ENCODE measurements around the gene XRCC5.

XRCC5 gene

GRCh38 chr2:216192181-216192580 is 83.0 kb downstream of the XRCC5 start:
- no peak for TF ChIP-seq POLR2AphosphoS5 (IDR thresholded peaks at IDR 0.05; ENCODE audit: low read depth, low read length)
- TF ChIP-seq REST (IDR thresholded peaks at IDR 0.05; ENCODE audit: insufficient read depth in 1 of 2, low read depth in 2 of 2, low read length in 2 of 2) = no peak
- TF ChIP-seq SIN3A (IDR thresholded peaks at IDR 0.05; ENCODE audit: borderline replicate concordance, insufficient read depth, low read length) = no peak

DNA sequence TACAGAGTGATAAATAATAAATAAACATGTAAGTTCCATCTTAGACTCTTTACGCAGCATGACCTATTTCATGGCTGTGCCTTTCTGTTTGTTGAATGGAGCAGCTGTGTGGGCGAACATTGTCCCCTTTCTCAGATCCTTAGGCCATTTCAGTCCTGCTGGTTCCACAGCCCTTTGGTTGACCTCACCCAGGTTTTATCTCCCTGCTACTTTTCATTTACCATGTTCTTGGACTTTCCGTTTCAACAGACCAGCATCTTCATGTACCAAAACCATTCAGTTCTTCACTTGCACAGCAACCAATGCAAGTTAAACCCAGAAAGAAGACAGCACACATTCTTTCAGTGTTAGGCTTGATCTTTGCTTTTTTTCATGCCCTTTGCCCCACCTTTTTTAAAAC is 83.8 kb downstream of the XRCC5 start:
- TF ChIP-seq FOXP2 (optimal IDR thresholded peaks at IDR 0.05; ENCODE audit: borderline replicate concordance, extremely low read depth, extremely low read length, insufficient read depth) = no peak
- no peak for TF ChIP-seq TAF1 (IDR thresholded peaks at IDR 0.05; ENCODE audit: borderline replicate concordance, insufficient read depth, low read length)
- TF ChIP-seq REST (IDR thresholded peaks at IDR 0.05; ENCODE audit: insufficient read depth in 1 of 2, low read depth in 2 of 2, low read length in 2 of 2) = no peak
- TF ChIP-seq POLR2AphosphoS5 (IDR thresholded peaks at IDR 0.05; ENCODE audit: low read depth, low read length) = no peak
- no peak for TF ChIP-seq SIN3A (IDR thresholded peaks at IDR 0.05; ENCODE audit: borderline replicate concordance, insufficient read depth, low read length)

- TF ChIP-seq POLR2AphosphoS5 (IDR thresholded peaks at IDR 0.05; ENCODE audit: low read depth, low read length) = no peak
- TF ChIP-seq REST (IDR thresholded peaks at IDR 0.05; ENCODE audit: insufficient read depth in 1 of 2, low read depth in 2 of 2, low read length in 2 of 2) = no peak
- no peak for TF ChIP-seq TAF1 (IDR thresholded peaks at IDR 0.05; ENCODE audit: borderline replicate concordance, insufficient read depth, low read length)
- TF ChIP-seq FOXP2 (optimal IDR thresholded peaks at IDR 0.05; ENCODE audit: borderline replicate concordance, extremely low read depth, extremely low read length, insufficient read depth) = no peak
- no peak for TF ChIP-seq SIN3A (IDR thresholded peaks at IDR 0.05; ENCODE audit: borderline replicate concordance, insufficient read depth, low read length)
Observed at GRCh38 chr2:216194013-216194412, 84.9 kb downstream of the XRCC5 start.

DNA sequence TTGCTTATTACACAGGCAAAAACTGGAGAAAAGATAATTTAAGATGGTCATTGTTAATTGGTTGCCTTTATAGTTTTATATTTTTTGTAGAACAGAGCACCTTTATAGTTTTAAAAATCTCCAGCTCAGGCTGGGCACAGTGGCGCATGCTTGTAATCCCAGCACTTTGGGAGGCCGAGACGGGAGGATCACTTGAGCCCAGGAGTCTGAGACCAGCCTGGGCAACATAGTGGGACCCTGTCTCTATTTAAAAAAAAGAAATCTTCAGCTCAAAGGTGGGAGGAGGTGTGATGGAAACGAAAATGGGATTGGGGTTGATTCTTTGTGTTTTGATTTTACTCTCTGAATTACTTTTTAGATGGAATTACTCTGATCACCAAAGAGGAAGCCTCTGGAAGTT is 85.4 kb downstream of the XRCC5 start:
- TF ChIP-seq SIN3A (IDR thresholded peaks at IDR 0.05; ENCODE audit: borderline replicate concordance, insufficient read depth, low read length) (no peak), REST (IDR thresholded peaks at IDR 0.05; ENCODE audit: insufficient read depth in 1 of 2, low read depth in 2 of 2, low read length in 2 of 2) (no peak), FOXP2 (optimal IDR thresholded peaks at IDR 0.05; ENCODE audit: borderline replicate concordance, extremely low read depth, extremely low read length, insufficient read depth) (no peak), TAF1 (IDR thresholded peaks at IDR 0.05; ENCODE audit: borderline replicate concordance, insufficient read depth, low read length) (no peak), POLR2AphosphoS5 (IDR thresholded peaks at IDR 0.05; ENCODE audit: low read depth, low read length) (no peak)

- TF ChIP-seq TAF1 (IDR thresholded peaks at IDR 0.05; ENCODE audit: borderline replicate concordance, insufficient read depth, low read length) (no peak), SIN3A (IDR thresholded peaks at IDR 0.05; ENCODE audit: borderline replicate concordance, insufficient read depth, low read length) (no peak), REST (IDR thresholded peaks at IDR 0.05; ENCODE audit: insufficient read depth in 1 of 2, low read depth in 2 of 2, low read length in 2 of 2) (no peak), FOXP2 (optimal IDR thresholded peaks at IDR 0.05; ENCODE audit: borderline replicate concordance, extremely low read depth, extremely low read length, insufficient read depth) (no peak), POLR2AphosphoS5 (IDR thresholded peaks at IDR 0.05; ENCODE audit: low read depth, low read length) (no peak)
Observed at GRCh38 chr2:216195565-216196029, 86.4 kb downstream of the XRCC5 start.

All from PFSK-1 (cell line).